Liver (tissue), 9 donors: Measurements from ENCODE around the gene ATG4B. TPM values are rescaled to one million over a fixed set of nuclear protein-coding genes. Genes with fewer than 3 reads are reported as not detected.

Experiments used
- DNase-seq: peaks from one replicate; pipeline ENCODE4 v3.0.0-alpha.2; 2017; ENCODE audit warnings: low spot score
- H3K27ac ChIP-seq, 2 donors: one replicate each; pipeline ENCODE4 v1.7.0; 2013; ENCODE audit warnings: inconsistent platforms in 2 of 2, low read length in 2 of 2, control low read depth in 1 of 2, low read depth in 1 of 2, mild to moderate bottlenecking in 1 of 2
- H3K27me3 ChIP-seq, 4 donors: one replicate each; pipeline versions ENCODE4 v1.6.1 to v1.7.0; 2013; ENCODE audit warnings: low read length in 3 of 4, inconsistent platforms in 1 of 4, mild to moderate bottlenecking in 1 of 4, moderate library complexity in 1 of 4; ENCODE audit not compliant: control insufficient read depth in 4 of 4, insufficient read depth in 4 of 4
- H3K36me3 ChIP-seq, 4 donors: one replicate each; pipeline versions ENCODE4 v1.6.1 to v1.7.0; 2013; ENCODE audit warnings: low read length in 3 of 4, mild to moderate bottlenecking in 3 of 4, low read depth in 1 of 4, moderate library complexity in 1 of 4; ENCODE audit not compliant: control insufficient read depth in 4 of 4, insufficient read depth in 3 of 4
- H3K4me1 ChIP-seq, 4 donors: one replicate each; pipeline versions ENCODE4 v1.6.1 to v1.7.0; 2013; ENCODE audit warnings: low read length in 3 of 4, mild to moderate bottlenecking in 3 of 4, moderate library complexity in 1 of 4; ENCODE audit not compliant: control insufficient read depth in 4 of 4, insufficient read depth in 4 of 4
- H3K4me3 ChIP-seq, 3 donors: one replicate each; pipeline versions ENCODE4 v1.6.1 to v1.7.0; 2013; ENCODE audit warnings: low read length in 3 of 3, control low read depth in 1 of 3, low read depth in 1 of 3, mild to moderate bottlenecking in 1 of 3
- H3K9ac ChIP-seq, 2 donors: one replicate each; pipeline ENCODE4 v1.7.0; 2013; ENCODE audit warnings: low read length in 2 of 2, mild to moderate bottlenecking in 2 of 2, moderate library complexity in 2 of 2, control low read depth in 1 of 2, low read depth in 1 of 2
- H3K9me3 ChIP-seq, 4 donors: one replicate each; pipeline versions ENCODE4 v1.6.1 to v1.7.0; 2013; ENCODE audit warnings: low read length in 3 of 4; ENCODE audit not compliant: control insufficient read depth in 4 of 4
- ATF3 ChIP-seq: IDR thresholded peaks from 2 replicates; pipeline ENCODE4 v1.6.1; 2016; ENCODE audit warnings: antibody characterized with exemption
- CTCF ChIP-seq: fragments of 150-350 bp; IDR thresholded peaks from 2 replicates; pipeline ENCODE4 v1.5.1; 2017; ENCODE audit warnings: improper control_type of control experiment, low read depth, low read length; ENCODE audit not compliant: missing input control
- FOXA2 ChIP-seq: IDR thresholded peaks from 2 replicates; pipeline ENCODE4 v1.6.1; 2016; ENCODE audit warnings: antibody characterized with exemption
- HNF4A ChIP-seq, 2 donors: conservative IDR thresholded peaks; 2 replicates each; pipeline ENCODE4 v1.6.1; 2016; ENCODE audit warnings: antibody characterized with exemption in 2 of 2, mild to moderate bottlenecking in 2 of 2
- HNF4G ChIP-seq: IDR thresholded peaks from 2 replicates; pipeline ENCODE4 v1.6.1; 2016; ENCODE audit warnings: antibody characterized with exemption
- JUND ChIP-seq, 2 donors: IDR thresholded peaks; 2 replicates each; pipeline ENCODE4 v1.6.1; 2016; ENCODE audit warnings: antibody characterized with exemption in 2 of 2
- NR2F2 ChIP-seq: IDR thresholded peaks from 2 replicates; pipeline ENCODE4 v1.6.1; 2016; ENCODE audit warnings: antibody characterized with exemption
- REST ChIP-seq: IDR thresholded peaks from 2 replicates; pipeline ENCODE4 v1.6.1; 2016; ENCODE audit warnings: antibody characterized with exemption, mild to moderate bottlenecking
- SP1 ChIP-seq: IDR thresholded peaks from 2 replicates; pipeline ENCODE4 v1.6.1; 2018; ENCODE audit warnings: antibody characterized with exemption, mild to moderate bottlenecking
- YY1 ChIP-seq: IDR thresholded peaks from 2 replicates; pipeline ENCODE4 v1.6.1; 2016; ENCODE audit warnings: antibody characterized with exemption, mild to moderate bottlenecking
- WGBS: extraction: QIAGEN DNeasy Blood & Tissue Kit; methylation state at CpG from one replicate; pipeline ENCODE4 v1.1.7; 2013; 5-methylcytosine and 5-hydroxymethylcytosine counted together
- polyA plus RNA-seq, 2 donors: library from polyadenylated mRNA; stranded (reverse) in 1 of 2; unstranded in 1 of 2; fragments of 200-250 nt in 1 of 2; fragments of >200 nt in 1 of 2; fragmentation: Nextera tagmentation in 1 of 2; extraction: Ambion mirVana in 1 of 2; gene quantifications; one replicate each; pipeline versions ENCODE4 v1.2.1 to v1.2.3, GENCODE V29; 2013 to 2015
- total RNA-seq, 2 donors: library from RNA; depleted of rRNA; stranded (reverse); fragments of >200 nt; gene quantifications; one replicate each; pipeline ENCODE4 v1.2.3, GENCODE V29; 2014
- donor health status: healthy.
- donor health status: healthy.
- donor health status: healthy.
- donor health status: healthy.
- donor health status: healthy.

The ATG4B gene
- total and polyA plus RNA-seq, 4 donors, result 31.0 to 50.3 (median 37.7) TPM

DNA sequence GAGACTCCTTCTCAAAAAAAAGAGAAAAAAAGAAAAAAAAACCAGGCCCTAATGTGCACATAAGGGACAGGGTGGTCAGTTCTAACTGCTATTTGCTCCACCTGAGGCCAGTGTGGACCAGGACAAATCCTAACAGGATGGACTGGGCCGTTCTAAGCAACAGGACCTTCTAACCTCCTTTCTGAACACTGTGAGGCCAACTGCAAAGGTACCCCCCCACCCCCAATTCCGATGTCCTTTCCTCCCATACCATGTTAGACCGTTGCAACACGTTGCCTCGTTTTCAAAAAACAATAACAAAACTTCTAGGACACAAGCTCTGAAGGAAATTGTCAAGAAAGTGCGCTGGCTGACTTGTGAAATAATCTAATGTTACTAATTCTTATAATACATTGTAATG, 1.7 kb upstream of the ATG4B start (continued):
- TF ChIP-seq ATF3, result no peak
- no peak for TF ChIP-seq FOXA2
- TF ChIP-seq SP1, result no peak
- TF ChIP-seq YY1, result no peak
- TF ChIP-seq NR2F2, result no peak
- TF ChIP-seq CTCF, result no peak

DNA sequence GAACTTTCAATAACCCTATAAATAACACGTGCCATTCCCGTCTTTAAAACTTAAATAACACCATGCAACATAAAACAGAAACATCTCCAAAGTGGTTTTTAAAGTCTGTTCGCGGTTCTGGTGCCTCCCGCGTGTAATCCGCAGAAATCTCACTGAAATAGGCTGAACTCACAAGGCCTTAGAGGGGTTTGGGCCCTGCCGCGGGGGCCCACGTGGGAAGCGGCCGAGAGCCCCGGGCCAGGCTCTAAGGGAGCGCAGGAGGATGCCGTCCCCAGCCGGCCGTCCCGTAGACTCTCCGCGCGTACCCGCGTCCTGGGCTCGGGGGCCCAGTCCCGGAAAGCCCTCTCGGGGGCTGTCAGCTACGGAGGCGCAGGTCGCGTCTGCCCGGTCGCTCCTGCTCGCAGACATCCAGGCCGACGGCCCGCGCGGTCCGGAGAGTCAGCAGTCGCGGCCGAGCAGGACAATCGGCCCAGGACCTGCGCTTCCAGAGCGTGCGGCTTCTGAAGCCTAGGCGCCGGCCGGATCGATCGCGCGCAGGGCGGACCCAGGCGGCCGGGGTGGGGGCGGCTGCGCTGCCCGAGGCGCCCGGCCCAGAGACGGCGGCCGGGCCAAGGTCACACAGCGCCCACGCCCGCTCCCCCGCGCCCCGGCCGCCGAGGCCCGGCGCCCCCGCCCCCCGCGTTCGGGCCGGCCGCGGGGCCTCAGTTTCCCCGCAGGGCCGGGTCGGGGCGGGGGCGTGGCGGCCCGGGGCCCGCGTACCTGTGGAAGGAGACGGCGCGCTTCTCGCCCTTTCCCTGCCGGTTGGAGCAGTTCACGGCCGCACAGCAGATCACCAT, 1.1 kb upstream of the ATG4B start:
- H3K9me3 ChIP-seq, result peaks cover 0 to 2% (median 0%) of the 10 kb centered on the region in 4 donors
- peaks cover 8 to 21% (median 14%) of the 10 kb centered on the region in 4 donors for H3K36me3 ChIP-seq
- under 1% methylated on average over 97 of the region's 97 CpGs for WGBS
- H3K4me3 ChIP-seq, result peak overlapping the region; percentile 49 to 99 (median 79)
- H3K9ac ChIP-seq, result peak overlapping the region; percentile 16 to 64
- peaks cover 10 to 35% (median 27%) of the 10 kb centered on the region in 4 donors for H3K4me1 ChIP-seq
- peak; percentile 65 for DNase-seq
- no peaks in the 10 kb centered on the region for H3K27me3 ChIP-seq
- no peak for TF ChIP-seq CTCF
- TF ChIP-seq YY1, result peak; percentile 16
- peak overlapping the region; percentile 35 to 98 for H3K27ac ChIP-seq

DNA sequence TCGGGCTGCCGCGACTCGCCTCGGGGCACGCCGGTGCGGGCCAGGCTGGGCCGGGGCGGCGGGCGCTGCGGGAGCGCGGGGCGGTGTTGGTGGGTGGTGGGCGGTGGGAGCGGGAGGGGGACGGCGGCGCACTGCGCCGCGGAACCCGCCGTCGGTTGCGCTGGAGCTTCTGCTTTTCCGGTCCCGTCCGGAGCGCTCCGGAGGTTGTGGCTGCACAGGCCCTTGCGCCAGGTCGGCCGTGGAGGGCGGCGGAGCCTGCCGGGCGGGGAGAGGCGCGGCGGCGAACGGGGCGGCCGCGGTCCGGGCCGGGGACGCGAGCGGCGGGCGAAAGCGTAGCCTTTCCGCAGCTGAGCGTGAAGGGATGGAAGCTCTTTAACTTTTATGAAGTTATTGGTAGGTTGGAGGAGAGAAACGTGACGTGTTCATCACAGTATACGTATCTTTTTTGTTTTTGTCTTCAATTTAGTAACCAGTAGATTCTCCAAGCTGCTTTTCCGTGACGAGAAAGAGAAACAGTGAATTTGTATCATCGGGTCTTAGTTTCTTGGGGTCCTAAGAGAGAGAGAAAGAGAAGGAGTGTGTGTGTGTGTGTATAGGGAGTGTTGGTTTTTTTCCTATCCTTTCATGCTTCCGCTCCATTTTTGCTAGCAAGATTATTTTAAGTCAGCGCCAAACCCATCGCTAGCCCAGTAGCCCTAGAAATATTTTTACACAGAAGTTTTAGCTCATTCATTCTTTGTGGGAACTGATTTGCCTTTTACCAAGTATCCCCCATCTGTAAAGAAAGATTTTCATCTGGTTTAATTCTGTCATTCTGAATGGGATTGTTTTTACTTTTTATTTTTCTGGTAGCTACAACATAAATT, 535 bp downstream of the ATG4B start:
- peak; percentile 65 for DNase-seq
- no peak for TF ChIP-seq SP1
- no peak for TF ChIP-seq CTCF
- TF ChIP-seq REST, result no peak
- no peak for TF ChIP-seq NR2F2
- no peak for TF ChIP-seq HNF4A (conservative IDR thresholded peaks at IDR 0.05)
- no peak for TF ChIP-seq HNF4G
- TF ChIP-seq JUND (IDR thresholded peaks at IDR 0.05), result no peak
- Histone ChIP-seq H3K27me3 (no peaks in the 10 kb centered on the region), H3K9me3 (peaks cover 0 to 2% (median 0%) of the 10 kb centered on the region in 4 donors), H3K9ac (peak overlapping the region; percentile 58 to 97), H3K4me1 (peaks cover 10 to 35% (median 30%) of the 10 kb centered on the region in 4 donors), H3K36me3 (peaks cover 6 to 10% (median 7%) of the 10 kb centered on the region in 4 donors), H3K27ac (peak overlapping the region; percentile 98 to 99), H3K4me3 (peak overlapping the region; percentile 89 to 99 (median 93))
- WGBS, result under 1% methylated on average over 67 of the region's 67 CpGs
